NCI-H187 treated with DMSO at 0.1 percent for 48 hours (cell line): Measurements from ENCODE around the gene ADAT1.
"Not testable (repeated sequence)": the region's sequence is repeated elsewhere in the genome, so short reads cannot be mapped to it uniquely, and the experiment has no call there.

ENCODE experiments used
- DNase-seq: peaks from one replicate; lab custom pipeline; 2025; lab: John Stamatoyannopoulos, UW

Gene ADAT1

GRCh38 chr16:75620326-75621169, 2.5 kb downstream of the ADAT1 start:
- no peak for DNase-seq

- DNase-seq: no peak
Measured at GRCh38 chr16:75618780-75619179, 4.3 kb downstream of the ADAT1 start.

GRCh38 chr16:75617121-75617520, 6.0 kb downstream of the ADAT1 start:
- DNase-seq: no peak

GRCh38 chr16:75616521-75617010, 6.5 kb downstream of the ADAT1 start:
- no peak for DNase-seq

GRCh38 chr16:75615619-75616018, 7.5 kb downstream of the ADAT1 start:
- no peak for DNase-seq

GRCh38 chr16:75614066-75614897, 8.8 kb downstream of the ADAT1 start:
- no peak for DNase-seq

- no peak for DNase-seq
Measured at GRCh38 chr16:75606507-75606906, 16.6 kb downstream of the ADAT1 start.

GRCh38 chr16:75603241-75603640, 19.8 kb downstream of the ADAT1 start:
- DNase-seq: no peak

GRCh38 chr16:75599452-75600277, 23.4 kb downstream of the ADAT1 start:
- no peak for DNase-seq

GRCh38 chr16:75593825-75594820, 29.0 kb downstream of the ADAT1 start:
- DNase-seq: no peak

GRCh38 chr16:75593308-75593707, 29.8 kb downstream of the ADAT1 start:
- no peak for DNase-seq

GRCh38 chr16:75591927-75592326, 31.2 kb downstream of the ADAT1 start:
- not testable (repeated sequence) for DNase-seq

GRCh38 chr16:75590920-75591843, 31.9 kb downstream of the ADAT1 start:
- no peak for DNase-seq

GRCh38 chr16:75589306-75589705, 33.8 kb downstream of the ADAT1 start:
- no peak for DNase-seq

GRCh38 chr16:75588716-75589115, 34.4 kb downstream of the ADAT1 start:
- no peak for DNase-seq

GRCh38 chr16:75584108-75584507, 39.0 kb downstream of the ADAT1 start:
- DNase-seq: no peak

GRCh38 chr16:75579281-75579834, 43.7 kb downstream of the ADAT1 start:
- no peak for DNase-seq

- no peak for DNase-seq
Measured at GRCh38 chr16:75578725-75579124, 44.4 kb downstream of the ADAT1 start.

GRCh38 chr16:75578212-75578611, 44.9 kb downstream of the ADAT1 start:
- DNase-seq: no peak
